ENCODE measurements around the gene WDCP. TPM values are rescaled to one million over a fixed set of nuclear protein-coding genes. Genes with fewer than 3 reads are reported as not detected.

WDCP gene
- total and polyA plus RNA-seq, 2 donors (not counting 1 experiment from before 2014, with no cell fraction given) = 3.9 to 21.6 TPM

DNA sequence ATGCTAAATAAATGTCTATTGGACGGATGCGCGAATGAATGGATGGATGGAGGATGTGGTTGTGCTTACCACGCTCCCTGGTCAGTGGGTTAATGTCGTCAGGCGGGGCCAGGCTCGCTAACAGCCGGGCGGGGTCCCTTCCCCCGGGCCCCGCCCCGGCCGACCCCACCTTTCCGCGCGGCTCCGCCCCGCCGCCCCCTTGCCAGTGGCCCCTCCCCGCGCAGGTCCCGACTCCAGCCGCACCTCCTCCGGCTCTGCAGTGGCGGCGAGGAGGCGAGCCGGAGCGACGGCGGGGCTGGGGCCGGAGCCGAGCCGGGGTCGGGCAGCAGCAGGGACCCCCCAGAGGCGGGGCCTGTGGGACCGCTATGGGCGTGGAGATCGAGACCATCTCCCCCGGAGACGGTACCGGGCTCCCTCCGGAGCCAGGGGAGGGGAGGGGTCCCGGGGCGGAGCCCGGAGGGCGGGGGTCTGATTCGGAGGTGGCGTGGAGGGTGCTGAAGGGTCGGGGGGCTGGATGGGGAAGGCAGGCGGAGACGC is 2.4 kb upstream of the WDCP start, which contains the start of gene FKBP1B:
FKBP1B (plus strand) TSS at position 257 of the 537 bp plus-strand sequence; CDS start at position 366, 109 bp downstream.
- H3K4me1 ChIP-seq (ENCODE audit: control insufficient read depth in 2 of 2, insufficient read depth in 2 of 2, low read length in 2 of 2) = peaks cover 24 to 26% of the 10 kb centered on the region in 2 donors
- TF ChIP-seq, protein P1, sequence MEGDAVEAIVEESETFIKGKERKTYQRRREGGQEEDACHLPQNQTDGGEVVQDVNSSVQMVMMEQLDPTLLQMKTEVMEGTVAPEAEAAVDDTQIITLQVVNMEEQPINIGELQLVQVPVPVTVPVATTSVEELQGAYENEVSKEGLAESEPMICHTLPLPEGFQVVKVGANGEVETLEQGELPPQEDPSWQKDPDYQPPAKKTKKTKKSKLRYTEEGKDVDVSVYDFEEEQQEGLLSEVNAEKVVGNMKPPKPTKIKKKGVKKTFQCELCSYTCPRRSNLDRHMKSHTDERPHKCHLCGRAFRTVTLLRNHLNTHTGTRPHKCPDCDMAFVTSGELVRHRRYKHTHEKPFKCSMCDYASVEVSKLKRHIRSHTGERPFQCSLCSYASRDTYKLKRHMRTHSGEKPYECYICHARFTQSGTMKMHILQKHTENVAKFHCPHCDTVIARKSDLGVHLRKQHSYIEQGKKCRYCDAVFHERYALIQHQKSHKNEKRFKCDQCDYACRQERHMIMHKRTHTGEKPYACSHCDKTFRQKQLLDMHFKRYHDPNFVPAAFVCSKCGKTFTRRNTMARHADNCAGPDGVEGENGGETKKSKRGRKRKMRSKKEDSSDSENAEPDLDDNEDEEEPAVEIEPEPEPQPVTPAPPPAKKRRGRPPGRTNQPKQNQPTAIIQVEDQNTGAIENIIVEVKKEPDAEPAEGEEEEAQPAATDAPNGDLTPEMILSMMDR (IDR thresholded peaks at IDR 0.05) = no peak
- no peak for TF ChIP-seq EZH2 (IDR thresholded peaks at IDR 0.05; ENCODE audit: borderline replicate concordance, insufficient read depth, low read depth, low read length, poor library complexity, severe bottlenecking)
- under 1% methylated on average over 52 of the region's 52 CpGs for WGBS (ENCODE audit: insufficient coverage)
- peaks cover 25% of the 10 kb centered on the region for H3K4me1 Mint-ChIP-seq
- H3K4me3 Mint-ChIP-seq = no peak within 1 kb of the TSS
- no peaks in the 10 kb centered on the region for H4K20me1 ChIP-seq (ENCODE audit: control insufficient read depth, insufficient read depth, low read length, poor library complexity, severe bottlenecking)
- intact Hi-C loops (cut with micrococcal nuclease) = loop anchor here (1.0 kb wide), 1 partner anchor 109 kb away; the partner anchor contains the start of gene UBXN2A
- peak within 1 kb of the TSS; percentile 97 for H2AFZ ChIP-seq (ENCODE audit: insufficient read depth, low read depth, low read length, poor library complexity, severe bottlenecking)
- H3K27ac Mint-ChIP-seq = no peak within 1 kb of the TSS
- CTCF ChIA-PET = interaction anchor here (1.0 to 1.4 kb wide), 3 partner anchors 35 to 225 kb away, joined by 4 to 7 read pairs (median 5); partner anchors contain the start of gene TP53I3
- H3K27me3 ChIP-seq (replicated peaks in 1 of 4; ENCODE audit: control extremely low read depth in 1 of 4, control insufficient read depth in 3 of 4, insufficient read depth in 4 of 4, low read length in 3 of 4) = peaks cover 0 to 20% (median 2%) of the 10 kb centered on the region in 4 experiments
- H3K9me3 Mint-ChIP-seq (ENCODE audit: insufficient read depth) = no peaks in the 10 kb centered on the region
- DNase-seq (peak; percentile 65), ATAC-seq (ENCODE audit: low read depth) (peak; percentile 26)
- H3K79me2 ChIP-seq (ENCODE audit: control insufficient read depth, insufficient read depth, low read length) = peaks cover 18% of the 10 kb centered on the region
- no peaks in the 10 kb centered on the region for H3K9me3 ChIP-seq (ENCODE audit: control extremely low read depth in 1 of 3, control insufficient read depth in 2 of 3, insufficient read depth in 1 of 3, low read length in 2 of 3)
- peak within 1 kb of the TSS; percentile 1 to 92 (median 61) for H3K4me3 ChIP-seq (ENCODE audit: control extremely low read depth in 1 of 5, extremely low read depth in 1 of 5, insufficient read depth in 1 of 5, low read depth in 2 of 5, low read length in 4 of 5)
- peak within 1 kb of the TSS in 1 of 2 donors; percentile 30 for H3K27ac ChIP-seq (ENCODE audit: low read length in 2 of 2)
- peak within 1 kb of the TSS; percentile 100 for H3K4me2 ChIP-seq (replicated peaks; ENCODE audit: low read depth, low read length, poor library complexity, severe bottlenecking)
- no peaks in the 10 kb centered on the region for H3K27me3 Mint-ChIP-seq
- no peaks in the 10 kb centered on the region for H3K36me3 ChIP-seq (replicated peaks in 1 of 2; ENCODE audit: control extremely low read depth in 1 of 2, control insufficient read depth in 1 of 2, extremely low read depth in 1 of 2, insufficient read depth in 2 of 2, low read length in 1 of 2)
- POLR2A ChIA-PET = interaction anchor here (0.6 to 1.7 kb wide), 2 partner anchors 27 to 121 kb away, joined by 3 to 5 read pairs; no protein-coding TSS in a partner anchor
- H3K9ac ChIP-seq (ENCODE audit: low read length) = peak within 1 kb of the TSS; percentile 81
